GM12878 (cell line): ENCODE data around the gene RREB1. TPM values are rescaled to one million over a fixed set of nuclear protein-coding genes. Genes with fewer than 3 reads are reported as not detected.

Experiments
- ATAC-seq: fragments of 200-7000 bp; cut with Tn5 transposase; 3 replicates; pipeline ENCODE4 v1.9.1; 2020; ENCODE audit warnings: mild to moderate bottlenecking, moderate library complexity
- BruUV-seq: library from RNA; stranded (reverse); fragments of 400-500 nt; replicated peaks from 2 replicates; lab custom pipeline; 2021; lab: Mats Ljungman, UMichigan
- CTCF ChIA-PET: fragments of 300-600 bp; sonication (Branson Sonifier 250); formaldehyde crosslinking; extraction: SDS; loops from one replicate; lab custom pipeline; 2021; ENCODE audit warnings: inconsistent platforms; lab: Yijun Ruan, JAX
- POLR2A ChIA-PET: fragments of 350-600 bp; formaldehyde crosslinking; extraction: SDS; loops from one replicate; lab custom pipeline; 2021; ENCODE audit warnings: inconsistent platforms; lab: Charles Lee
- RAD21 ChIA-PET: fragments of 300-600 bp; sonication (Branson Sonifier 250); formaldehyde crosslinking; loops from one replicate; lab custom pipeline; 2023; ENCODE audit warnings: antibody characterized with exemption; ENCODE audit not compliant: unreplicated experiment; lab: Charles Lee
- SMC1A ChIA-PET: fragments of 300-600 bp; sonication (Branson Sonifier 250); formaldehyde crosslinking; loops from one replicate; lab custom pipeline; 2023; ENCODE audit not compliant: unreplicated experiment, uncharacterized antibody; lab: Charles Lee
- DNase-seq: peaks from one replicate; pipeline ENCODE4 v3.0.0-alpha.2; 2011; ENCODE audit warnings: low read depth, low spot score
- FAIRE-seq: peaks from 3 replicates; lab custom pipeline; 2011; peaks lifted over from hg19 to GRCh38; lab: Jason Lieb, UNC
- H2AFZ ChIP-seq: 2 replicates; pipeline ENCODE4 v1.6.0; 2011; ENCODE audit warnings: low read depth, low read length, control low read depth; ENCODE audit not compliant: control insufficient read depth
- H3K27ac ChIP-seq: 2 replicates; pipeline ENCODE4 v1.5.1; 2011; ENCODE audit warnings: control low read depth; ENCODE audit not compliant: control insufficient read depth, insufficient read depth
- H3K27me3 ChIP-seq, 2 experiments: replicated peaks in 1 of 2; 2 replicates each; pipeline versions ENCODE4 v1.6.0 to v1.6.1; 2011; ENCODE audit warnings: low read length in 1 of 2; ENCODE audit not compliant: control insufficient read depth in 2 of 2, insufficient read depth in 2 of 2
- H3K36me3 ChIP-seq, 2 experiments: 2 replicates each; pipeline ENCODE4 v1.5.1; 2011; ENCODE audit warnings: low read length in 1 of 2; ENCODE audit not compliant: control insufficient read depth in 2 of 2, insufficient read depth in 2 of 2
- H3K4me1 ChIP-seq: 2 replicates; pipeline ENCODE4 v1.6.1; 2011; ENCODE audit warnings: mild to moderate bottlenecking, low read length, moderate library complexity, mixed read lengths; ENCODE audit not compliant: control insufficient read depth, insufficient read depth
- H3K4me2 ChIP-seq: 2 replicates; pipeline ENCODE4 v1.6.0; 2011; ENCODE audit warnings: control low read depth; ENCODE audit not compliant: control insufficient read depth, insufficient read depth
- H3K4me3 ChIP-seq: fragments of 200-600 bp; sonication (generic); 2 replicates; pipeline ENCODE4 v1.5.1; 2016
- H3K79me2 ChIP-seq: 2 replicates; pipeline ENCODE4 v1.6.0; 2011; ENCODE audit warnings: low read length; ENCODE audit not compliant: control insufficient read depth, insufficient read depth
- H3K9ac ChIP-seq: 2 replicates; pipeline ENCODE4 v1.8.0; 2011; ENCODE audit warnings: low read length, control low read depth, mixed read lengths; ENCODE audit not compliant: control insufficient read depth, insufficient read depth
- H3K9me3 ChIP-seq: replicated peaks from 3 replicates; pipeline ENCODE4 v1.5.1; 2011; ENCODE audit warnings: mild to moderate bottlenecking, low read length; ENCODE audit not compliant: control insufficient read depth, insufficient read depth
- H4K20me1 ChIP-seq: 2 replicates; pipeline ENCODE4 v1.6.0; 2011; ENCODE audit not compliant: control insufficient read depth, insufficient read depth
- BHLHE40 ChIP-seq, 2 experiments: fragments of 450-650 bp in 1 of 2; IDR thresholded peaks; 2 replicates each; pipeline ENCODE4 v1.6.1; 2011 to 2017; ENCODE audit warnings: low read depth in 2 of 2, borderline replicate concordance in 1 of 2, improper control_type of control experiment in 1 of 2, low read length in 1 of 2, mild to moderate bottlenecking in 1 of 2
- CUX1 ChIP-seq: IDR thresholded peaks from 2 replicates; pipeline ENCODE4 v1.6.1; 2012; ENCODE audit warnings: improper control_type of control experiment, low read depth, low read length; ENCODE audit not compliant: insufficient replicate concordance
- ELK1 ChIP-seq: IDR thresholded peaks from 2 replicates; pipeline ENCODE4 v1.6.1; 2012; ENCODE audit warnings: low read depth, low read length, improper control_type of control experiment
- HDAC2 ChIP-seq: fragments of 200-600 bp; sonication (generic); IDR thresholded peaks from 2 replicates; pipeline ENCODE4 v1.6.1; 2017
- NKRF ChIP-seq: fragments of 450-650 bp; conservative IDR thresholded peaks from 2 replicates; pipeline ENCODE4 v1.6.1; 2017; ENCODE audit warnings: mild to moderate bottlenecking, moderate library complexity
- TBL1XR1 ChIP-seq: IDR thresholded peaks from 2 replicates; pipeline ENCODE4 v1.6.1; 2012; ENCODE audit warnings: low read depth, low read length, improper control_type of control experiment
- YBX1 ChIP-seq: fragments of 450-650 bp; IDR thresholded peaks from 2 replicates; pipeline ENCODE4 v1.6.1; 2016; ENCODE audit warnings: antibody characterized with exemption
- ZNF622 ChIP-seq: fragments of 450-650 bp; IDR thresholded peaks from 2 replicates; pipeline ENCODE4 v1.6.1; 2017; ENCODE audit warnings: mild to moderate bottlenecking, inconsistent platforms
- WGBS: methylation state at CpG from one replicate; pipeline ENCODE4 v1.1.6; 2016; ENCODE audit warnings: low lambda C conversion rate; ENCODE audit not compliant: insufficient replicate concordance, insufficient coverage; ENCODE audit errors: missing lambda C conversion rate; 5-methylcytosine and 5-hydroxymethylcytosine counted together
- in situ Hi-C: fragments of 300-500 bp; cut with MboI; formaldehyde crosslinking; loops from 9 replicates; pipeline ENCODE4 v1.14.3; 2018; ENCODE audit warnings: mixed read lengths
- intact Hi-C: fragments of 100-400 bp; cut with micrococcal nuclease; formaldehyde crosslinking; loops from one replicate; pipeline ENCODE4 v1.14.2; 2022; ENCODE audit not compliant: unreplicated experiment
- polyA plus RNA-seq, 11 experiments: library from polyadenylated mRNA; depleted of rRNA in 4 of 11; unstranded in 6 of 11; stranded (reverse) in 5 of 11; fragments of >200 nt; fragmentation: Nextera tagmentation in 4 of 11; fragmentation: Illumina TruSeq in 1 of 11; extraction: Ambion mirVana in 4 of 11; extraction: Trizol in 1 of 11; gene quantifications; 1 replicate in 1 of 11; 2 replicates in 10 of 11; pipeline versions ENCODE4 v1.2.1 to v1.2.3, GENCODE V29; 2011 to 2016; ENCODE audit warnings: inconsistent platforms in 2 of 11, missing spikeins in 2 of 11, low read depth in 1 of 11
- total RNA-seq, 4 experiments: library from RNA; depleted of rRNA in 3 of 4; stranded (reverse); fragments of >200 nt in 3 of 4; fragmentation: Illumina TruSeq in 1 of 4; extraction: Trizol in 1 of 4; gene quantifications; 2 replicates each; pipeline versions ENCODE4 v1.2.1 to v1.2.3, GENCODE V29; 2013 to 2021

The RREB1 gene
- total and polyA plus RNA-seq, 10 of the 15 experiments (the other 5 are each of a cell fraction or from before 2014, with no cell fraction given): 1.9 to 30.3 (median 8.6) TPM

GRCh38 chr6:7224731-7225130 lies 117.0 kb downstream of the RREB1 start:
- DNase-seq: no peak
- ChIA-PET SMC1A (interaction anchor here (1.0 kb wide), 1 partner anchor 9 kb away, joined by 4 read pairs; no protein-coding TSS in a partner anchor), RAD21 (no interaction called here)
- H2AFZ ChIP-seq: no peak overlapping the region
- TF ChIP-seq CUX1 (no peak), YBX1 (no peak), ELK1 (no peak), HDAC2 (no peak), ZNF622 (no peak), BHLHE40 (IDR thresholded peaks at IDR 0.05; ENCODE audit: borderline replicate concordance in 1 of 2, low read depth in 2 of 2, low read length in 1 of 2) (no peak), NKRF (no peak), TBL1XR1 (no peak)
- TF ChIP-seq, all 136 proteins: peak for 0
- ChIA-PET CTCF (interaction anchor here (1.3 to 1.5 kb wide), 2 partner anchors 10 to 19 kb away, joined by 3 read pairs; no protein-coding TSS in a partner anchor), POLR2A (no interaction called here)
- H3K36me3 ChIP-seq: peaks cover 31 to 46% of the 10 kb centered on the region in 2 experiments
- H3K79me2 ChIP-seq: no peaks in the 10 kb centered on the region
- BruUV-seq: no TSS peak
- no peak overlapping the region for H3K4me2 ChIP-seq
- H3K27me3 ChIP-seq: no peaks in the 10 kb centered on the region
- ATAC-seq (no peak), FAIRE-seq (no peak)
- in situ Hi-C loops (no loop called here), intact Hi-C loops (no loop called here)
- H4K20me1 ChIP-seq: no peaks in the 10 kb centered on the region
- no peak overlapping the region for H3K4me3 ChIP-seq
- H3K27ac ChIP-seq: no peak overlapping the region
- WGBS: 84% methylated on average over 9 of the region's 9 CpGs
- H3K4me1 ChIP-seq: no peaks in the 10 kb centered on the region
- no peaks in the 10 kb centered on the region; the same call in 2 of the 3 replicates for H3K9me3 ChIP-seq
- no peak overlapping the region for H3K9ac ChIP-seq
